GM21723 (cell line): ENCODE results near the gene STK17A.
"Not testable (repeated sequence)": the region's sequence is repeated elsewhere in the genome, so short reads cannot be mapped to it uniquely, and the experiment has no call there.

ENCODE experiments used
- ATAC-seq: cut with Tn5 transposase; IDR thresholded peaks from one replicate; pipeline ENCODE4 v1.9.1; 2021; ENCODE audit warnings: mild to moderate bottlenecking, moderate library complexity; ENCODE audit not compliant: unreplicated experiment

STK17A gene

DNA sequence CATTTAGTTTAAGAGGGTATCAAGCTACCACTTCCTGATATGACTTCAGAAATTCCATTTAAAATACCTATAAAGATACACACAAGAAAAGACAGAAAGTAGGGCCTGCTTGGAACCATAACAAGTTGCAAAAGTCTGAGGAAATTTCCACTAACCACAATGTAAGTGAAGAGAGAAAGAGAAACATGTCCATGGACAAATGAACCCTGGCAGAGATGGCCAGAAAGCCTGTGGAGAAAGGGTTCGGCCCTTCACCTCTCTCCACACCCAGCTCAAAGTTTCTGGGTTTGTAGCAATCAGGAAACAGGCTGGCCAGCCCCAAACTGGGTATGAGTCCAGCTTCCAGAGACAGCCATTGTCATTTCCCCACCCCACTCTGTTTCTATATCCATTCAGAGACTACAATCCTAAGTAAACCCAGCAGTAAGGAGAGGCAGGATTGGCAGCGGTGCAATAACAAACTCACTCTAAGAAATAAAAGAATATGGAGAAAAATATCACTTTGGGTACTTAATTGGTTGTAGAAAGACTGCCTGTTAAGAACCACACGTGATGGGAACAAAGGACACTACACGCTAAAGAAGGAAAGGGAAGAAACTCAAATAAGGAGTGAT, 71.1 kb downstream of the STK17A start:
- no peak for ATAC-seq

DNA sequence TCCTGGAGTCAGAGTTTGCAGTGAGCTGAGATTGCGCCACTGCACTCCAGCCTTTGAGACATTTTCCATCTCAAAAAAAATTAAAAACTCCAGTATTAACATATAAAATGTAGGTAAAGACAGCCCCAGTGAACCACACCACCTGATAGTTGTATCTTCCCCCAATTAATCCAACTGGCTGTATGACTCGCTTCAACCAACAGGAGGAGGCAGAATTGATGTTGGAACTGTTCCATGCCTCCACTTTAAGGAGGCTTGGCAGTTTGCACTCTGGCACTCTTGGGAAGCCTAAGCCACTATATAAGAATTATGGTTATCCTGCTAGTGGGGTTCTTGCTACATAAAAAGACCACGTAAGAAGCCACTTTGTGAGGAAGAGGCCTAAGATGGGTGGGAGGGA, 72.7 kb downstream of the STK17A start:
- no peak for ATAC-seq

DNA sequence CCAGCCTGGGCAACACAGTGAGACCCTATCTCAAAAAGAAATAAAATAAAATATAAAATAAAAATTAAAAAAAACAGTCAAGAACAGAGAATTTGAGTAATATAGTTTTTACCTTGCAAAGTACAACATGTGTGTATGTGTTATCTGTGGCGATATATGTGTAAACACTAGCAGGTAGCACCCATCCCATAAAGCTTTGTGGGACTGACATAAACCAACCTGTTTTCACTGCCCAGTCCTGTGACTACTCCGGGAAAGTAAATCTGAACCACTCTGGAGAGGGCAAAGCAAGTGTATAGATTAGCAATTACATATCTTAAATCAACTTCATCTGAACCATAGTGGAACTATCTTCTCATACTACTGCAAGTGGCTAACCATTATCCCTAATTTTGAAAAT, 74.1 kb downstream of the STK17A start:
- ATAC-seq = no peak

DNA sequence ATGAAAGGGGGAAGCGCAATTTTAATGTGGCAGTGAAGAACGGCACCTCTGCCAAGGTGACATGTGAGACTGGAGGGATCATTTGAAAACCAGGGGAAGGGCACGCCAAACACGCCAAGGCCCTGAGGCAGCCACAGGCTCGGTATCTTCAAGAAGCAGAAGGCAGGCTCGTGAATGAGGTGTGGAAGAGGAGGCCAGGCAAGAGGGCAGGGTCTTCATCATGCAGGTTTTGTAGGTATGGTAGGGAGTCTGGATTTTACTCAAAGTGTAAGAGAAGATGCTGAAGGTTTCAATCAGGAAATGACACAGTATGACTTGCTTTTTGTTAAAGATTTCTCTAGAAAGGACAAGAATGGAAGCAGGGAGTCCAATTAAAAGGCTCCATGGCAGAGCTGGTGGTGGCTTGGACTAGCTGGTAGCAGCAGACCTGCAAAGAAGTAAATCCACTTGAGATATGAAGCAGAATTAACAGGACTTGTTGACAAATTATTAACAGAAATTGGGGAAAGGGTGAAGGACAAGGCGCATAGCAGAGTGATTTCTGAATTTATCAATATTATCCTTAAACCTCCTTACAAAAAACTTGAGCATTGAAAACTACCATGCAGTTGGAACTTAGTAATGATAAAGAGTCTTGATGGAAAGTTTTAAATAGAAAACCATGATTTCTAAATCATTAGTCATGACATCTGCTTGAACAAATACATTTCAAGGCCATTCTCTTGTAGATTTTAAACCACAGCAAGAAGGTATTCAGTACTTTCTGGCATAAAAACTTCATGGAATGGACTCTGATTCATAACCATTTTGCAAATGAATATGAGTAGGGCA, 76.0 kb downstream of the STK17A start:
- peak; percentile 64 for ATAC-seq

DNA sequence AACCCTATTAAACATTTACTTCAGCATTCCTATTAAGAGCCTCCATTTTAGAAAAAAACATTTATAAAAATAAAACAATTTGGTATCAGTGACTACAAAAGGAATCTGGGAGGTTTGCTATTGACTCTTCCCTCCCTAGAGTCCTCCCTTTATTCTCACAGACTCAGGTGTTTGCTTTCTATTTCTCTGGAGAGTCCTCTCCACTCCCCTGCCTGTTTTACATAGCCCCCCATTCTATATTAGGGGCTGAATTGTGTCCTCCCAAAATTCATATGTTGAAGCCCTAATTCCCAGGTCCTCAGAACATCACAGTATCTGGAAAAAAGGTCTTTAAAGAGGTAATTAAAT, 76.6 kb downstream of the STK17A start:
- no peak for ATAC-seq

DNA sequence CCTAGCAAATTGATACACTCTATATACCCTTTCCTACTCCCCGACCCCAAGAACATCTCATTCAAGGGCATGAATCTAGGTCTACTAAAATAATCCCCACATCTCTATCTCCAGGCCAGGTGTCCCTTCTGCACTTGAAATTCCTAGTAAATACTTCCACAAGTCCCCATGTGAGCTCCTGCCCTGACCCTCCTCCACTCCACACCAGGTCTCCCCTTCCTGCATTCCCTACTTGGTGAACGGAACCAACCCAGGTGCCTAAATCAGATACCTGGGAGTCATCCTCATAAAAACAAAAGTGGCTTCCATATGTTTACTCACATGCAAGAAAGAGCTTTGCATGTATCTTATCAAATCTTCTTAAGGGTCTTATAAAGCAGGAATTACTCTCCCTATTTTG, 77.2 kb downstream of the STK17A start:
- no peak for ATAC-seq

DNA sequence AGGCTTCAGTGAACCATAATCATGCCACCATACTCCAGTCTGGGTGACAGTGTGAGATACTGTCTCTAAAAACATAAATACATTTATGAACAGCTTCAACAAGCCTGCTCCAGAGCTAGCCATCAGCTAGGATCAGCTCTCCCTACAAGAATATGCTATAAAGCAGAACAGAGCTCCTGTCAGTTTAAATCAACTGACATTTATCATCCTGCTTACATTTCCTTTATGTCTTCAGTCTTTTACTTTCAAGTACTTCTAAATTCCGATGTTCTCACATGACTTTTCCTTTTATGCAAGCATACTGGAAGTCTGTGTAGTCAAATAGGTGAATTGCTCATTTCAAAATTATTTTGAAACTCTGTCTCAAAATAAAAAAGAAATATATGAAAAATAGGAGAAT, 81.8 kb downstream of the STK17A start:
- ATAC-seq = no peak

DNA sequence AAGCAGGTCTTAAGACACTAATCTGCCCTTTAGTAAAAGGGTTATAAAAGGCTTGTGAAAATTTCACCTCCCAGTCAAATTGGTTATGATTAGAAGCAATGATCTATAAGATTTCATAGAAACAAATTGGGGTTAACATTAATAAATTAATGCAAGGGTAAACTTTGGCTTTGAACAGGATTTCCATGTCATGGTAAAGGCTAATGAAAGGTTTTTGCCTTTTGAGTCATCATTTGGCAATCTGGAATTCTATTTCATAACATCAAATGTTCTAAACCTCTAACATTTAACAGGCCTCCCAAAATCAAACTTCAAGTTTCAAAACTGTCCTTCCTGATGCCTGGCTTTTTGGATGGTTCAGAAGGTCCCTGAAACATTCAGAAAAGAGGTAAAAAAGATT, 84.0 kb downstream of the STK17A start:
- ATAC-seq = no peak

DNA sequence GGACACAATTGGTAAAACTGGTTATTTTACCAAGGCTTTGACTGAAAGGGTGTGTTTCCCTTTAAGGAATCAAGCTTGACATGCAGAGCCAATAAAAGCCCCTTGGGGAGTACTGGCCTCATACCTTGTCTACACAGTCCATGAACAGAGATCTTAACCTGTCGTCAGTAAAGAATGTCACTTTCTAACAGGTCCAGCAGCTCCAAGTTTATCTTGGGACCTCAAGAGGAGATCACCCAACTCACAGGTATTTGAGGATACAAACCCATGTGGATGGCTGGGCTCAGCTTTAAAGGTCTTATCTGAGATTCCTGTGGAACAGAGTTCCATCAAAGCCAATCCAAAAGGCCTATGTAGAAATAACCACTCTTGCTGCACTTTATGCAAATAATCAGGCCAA, 85.1 kb downstream of the STK17A start:
- no peak for ATAC-seq

DNA sequence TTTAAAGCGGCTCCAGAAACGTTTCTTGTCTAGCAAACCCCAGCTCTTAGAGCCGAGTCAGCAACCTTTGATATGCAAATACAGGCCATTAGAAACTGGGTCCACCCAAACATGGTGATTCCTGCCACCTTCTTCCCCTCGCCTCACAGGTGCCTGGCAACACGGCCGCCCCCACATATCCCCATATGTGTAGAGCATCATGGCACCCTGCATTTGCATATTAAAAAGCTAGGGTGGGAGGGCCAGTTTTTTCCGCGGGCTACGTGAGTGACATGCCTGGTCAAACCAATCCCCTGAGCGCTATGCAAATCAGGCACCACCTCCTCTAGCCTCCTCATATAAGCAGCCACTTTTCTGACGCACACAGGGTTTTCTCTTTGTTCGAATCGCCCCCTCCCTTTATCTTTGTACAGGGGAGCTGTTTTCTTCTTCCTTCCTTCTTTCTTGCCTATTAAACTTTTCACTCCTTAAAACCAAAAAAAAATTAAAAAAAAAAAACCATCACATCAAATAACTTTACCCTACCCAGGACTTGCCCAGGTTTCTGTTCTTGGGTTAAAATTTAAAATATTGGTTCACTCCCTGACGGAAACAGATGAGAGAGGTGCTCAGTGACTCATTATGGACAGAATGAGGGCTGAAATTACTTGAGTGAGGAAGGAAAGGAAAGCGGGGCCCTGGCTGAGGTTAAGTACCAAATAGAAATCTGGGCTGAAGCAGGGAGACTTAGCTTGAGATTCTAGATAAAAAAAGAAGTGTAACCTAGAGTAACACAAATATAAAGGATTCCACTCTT, 86.6 kb downstream of the STK17A start:
- no peak for ATAC-seq

DNA sequence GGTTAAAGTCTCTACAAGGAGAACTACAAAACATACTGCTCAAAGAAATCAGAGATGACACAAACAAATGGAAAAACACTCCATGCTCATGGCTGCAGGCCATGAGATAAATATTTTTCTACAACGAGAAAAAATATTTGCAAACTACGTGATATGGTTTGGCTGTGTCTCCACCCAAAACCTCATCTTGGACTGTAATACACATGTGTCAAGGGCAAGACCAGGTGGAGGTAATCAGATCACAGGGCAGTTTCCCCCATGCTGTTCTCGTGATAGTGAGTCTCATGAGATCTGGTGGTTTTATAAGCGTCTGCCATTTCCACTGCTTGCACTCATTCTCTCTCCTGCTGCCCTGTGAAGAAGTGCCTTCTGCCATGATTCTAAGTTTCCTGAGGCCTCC, 88.6 kb downstream of the STK17A start:
- no peak for ATAC-seq

DNA sequence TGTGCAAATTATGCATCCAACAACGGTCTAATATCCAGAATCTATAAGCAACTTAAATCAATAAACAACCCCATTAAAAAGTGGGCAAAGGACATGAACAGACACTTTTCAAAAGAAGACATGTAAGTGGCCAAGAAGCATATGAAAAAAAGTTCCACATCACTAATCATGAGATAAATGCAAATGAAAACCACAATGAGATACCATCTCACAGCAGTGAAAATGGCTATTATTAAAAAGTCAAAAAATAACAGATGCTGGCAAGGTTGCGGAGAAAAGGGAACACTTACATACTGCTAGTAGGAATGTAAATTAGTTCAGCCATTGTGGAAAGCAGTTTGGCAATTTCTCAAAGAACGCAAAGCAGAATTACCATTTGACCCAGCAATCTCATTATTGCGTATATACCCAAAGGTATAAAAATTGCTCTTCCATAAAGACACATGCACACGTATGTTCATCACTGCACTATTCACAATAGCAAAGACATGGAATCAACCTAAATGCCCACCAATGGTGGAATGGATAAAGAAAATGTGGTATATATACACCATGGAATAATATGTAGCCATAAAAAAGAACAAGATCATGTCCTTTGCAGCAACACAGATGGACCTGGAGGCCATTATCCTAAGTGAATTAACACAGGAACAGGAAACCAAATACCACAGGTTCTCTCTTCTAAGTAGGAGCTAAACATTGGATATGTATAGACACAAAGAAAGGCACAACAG, 90.5 kb downstream of the STK17A start:
- ATAC-seq = not testable (repeated sequence)

DNA sequence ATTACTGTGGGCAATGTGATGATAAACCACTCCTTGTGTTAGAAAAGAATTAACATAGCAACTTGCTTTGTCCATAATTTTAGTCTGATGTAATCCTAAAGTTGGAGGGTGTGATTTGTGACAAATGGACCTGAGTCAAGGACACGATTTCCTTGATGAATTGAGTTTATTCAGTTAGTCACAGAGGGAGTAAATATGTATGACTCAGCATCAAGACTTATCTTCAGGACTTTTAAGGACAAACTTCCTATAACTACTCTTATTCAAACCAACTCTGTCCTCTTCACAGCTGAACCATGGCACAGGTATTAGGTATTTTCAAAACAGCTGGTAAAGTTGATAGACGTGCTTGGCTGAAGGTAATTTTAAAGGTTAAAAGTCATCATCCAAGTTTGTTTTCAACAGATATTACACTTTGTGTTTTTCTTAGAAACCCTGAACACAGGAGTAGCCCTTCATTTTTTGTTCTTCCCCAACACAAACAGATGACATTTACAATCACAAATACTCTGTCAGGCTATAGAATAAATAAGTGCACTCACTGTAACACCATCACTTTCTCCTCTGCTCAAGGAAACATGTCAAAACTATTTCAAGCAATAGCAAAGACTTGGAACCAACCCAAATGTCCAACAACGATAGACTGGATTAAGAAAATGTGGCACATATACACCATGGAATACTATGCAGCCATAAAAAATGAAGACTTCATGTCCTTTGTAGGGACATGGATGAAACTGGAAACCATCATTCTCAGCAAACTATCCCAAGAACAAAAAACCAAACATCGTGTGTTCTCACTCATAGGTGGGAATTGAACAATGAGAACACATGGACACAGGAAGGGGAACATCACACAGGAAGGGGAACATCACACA, 91.9 kb downstream of the STK17A start:
- no peak for ATAC-seq
